Left hindlimb (tissue), 1 donor: ENCODE results near the gene PRSS8.
"Not testable (repeated sequence)": the region's sequence is repeated elsewhere in the genome, so short reads cannot be mapped to it uniquely, and the experiment has no call there.

ENCODE experiments used
- DNase-seq: peaks from one replicate; pipeline ENCODE4 v3.0.0-alpha.2; 2018

PRSS8 gene

DNA sequence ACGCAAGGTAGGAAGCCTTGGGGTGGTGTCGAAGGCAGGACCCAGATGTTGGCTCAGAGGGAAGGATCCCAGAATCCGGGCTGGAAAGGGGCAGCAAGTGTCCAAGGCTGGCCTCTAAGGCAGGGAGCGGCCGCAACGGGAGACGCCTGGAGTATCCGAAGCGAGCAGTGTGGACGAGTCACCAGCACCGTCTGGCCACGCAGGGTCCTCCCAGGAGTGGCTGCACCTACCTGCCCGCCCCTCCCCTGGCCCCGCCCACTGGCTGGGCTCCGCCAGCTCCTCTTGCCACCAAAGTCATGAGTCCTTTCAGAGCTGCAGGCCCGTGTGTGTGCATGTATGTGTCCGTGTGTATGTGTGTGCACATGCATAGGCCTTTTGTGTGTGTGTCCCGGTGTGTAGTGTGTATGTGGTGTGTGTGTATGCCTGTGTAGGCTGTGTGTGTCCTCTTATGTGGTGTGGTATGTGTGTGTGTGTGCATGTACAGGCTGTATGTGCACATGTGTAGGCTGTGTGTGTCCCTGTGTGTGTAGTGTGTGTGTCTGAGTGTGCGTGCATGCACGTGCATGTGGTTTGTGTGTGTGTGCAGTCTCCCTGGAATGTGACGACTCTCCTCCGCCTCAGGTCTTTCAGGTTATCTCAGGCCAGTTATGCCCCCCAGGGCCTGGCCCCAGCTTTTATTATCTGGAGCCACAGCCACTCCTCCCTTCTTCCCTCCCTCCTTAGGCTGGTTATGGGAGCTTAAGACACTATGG lies at the start of gene PRSS8:
Gene PRSS8, minus strand, starts transcription at position 193 of the 752 bp plus-strand sequence. CDS start 229 bp downstream, outside the sequence.
- peak; percentile 21 for DNase-seq

DNA sequence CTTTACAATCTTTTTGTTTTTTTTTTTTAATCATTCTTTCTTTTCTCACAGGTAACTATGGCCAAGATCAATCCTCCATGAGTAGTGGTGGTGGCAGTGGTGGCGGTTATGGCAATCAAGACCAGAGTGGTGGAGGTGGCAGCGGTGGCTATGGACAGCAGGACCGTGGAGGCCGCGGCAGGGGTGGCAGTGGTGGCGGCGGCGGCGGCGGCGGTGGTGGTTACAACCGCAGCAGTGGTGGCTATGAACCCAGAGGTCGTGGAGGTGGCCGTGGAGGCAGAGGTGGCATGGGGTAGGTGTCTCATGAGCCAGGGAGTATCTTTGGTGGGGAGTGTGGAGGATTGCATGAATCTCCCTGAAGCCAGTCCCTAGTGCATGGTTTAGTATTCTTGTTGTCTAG lies 49.4 kb upstream of the PRSS8 start:
- DNase-seq = no peak

DNA sequence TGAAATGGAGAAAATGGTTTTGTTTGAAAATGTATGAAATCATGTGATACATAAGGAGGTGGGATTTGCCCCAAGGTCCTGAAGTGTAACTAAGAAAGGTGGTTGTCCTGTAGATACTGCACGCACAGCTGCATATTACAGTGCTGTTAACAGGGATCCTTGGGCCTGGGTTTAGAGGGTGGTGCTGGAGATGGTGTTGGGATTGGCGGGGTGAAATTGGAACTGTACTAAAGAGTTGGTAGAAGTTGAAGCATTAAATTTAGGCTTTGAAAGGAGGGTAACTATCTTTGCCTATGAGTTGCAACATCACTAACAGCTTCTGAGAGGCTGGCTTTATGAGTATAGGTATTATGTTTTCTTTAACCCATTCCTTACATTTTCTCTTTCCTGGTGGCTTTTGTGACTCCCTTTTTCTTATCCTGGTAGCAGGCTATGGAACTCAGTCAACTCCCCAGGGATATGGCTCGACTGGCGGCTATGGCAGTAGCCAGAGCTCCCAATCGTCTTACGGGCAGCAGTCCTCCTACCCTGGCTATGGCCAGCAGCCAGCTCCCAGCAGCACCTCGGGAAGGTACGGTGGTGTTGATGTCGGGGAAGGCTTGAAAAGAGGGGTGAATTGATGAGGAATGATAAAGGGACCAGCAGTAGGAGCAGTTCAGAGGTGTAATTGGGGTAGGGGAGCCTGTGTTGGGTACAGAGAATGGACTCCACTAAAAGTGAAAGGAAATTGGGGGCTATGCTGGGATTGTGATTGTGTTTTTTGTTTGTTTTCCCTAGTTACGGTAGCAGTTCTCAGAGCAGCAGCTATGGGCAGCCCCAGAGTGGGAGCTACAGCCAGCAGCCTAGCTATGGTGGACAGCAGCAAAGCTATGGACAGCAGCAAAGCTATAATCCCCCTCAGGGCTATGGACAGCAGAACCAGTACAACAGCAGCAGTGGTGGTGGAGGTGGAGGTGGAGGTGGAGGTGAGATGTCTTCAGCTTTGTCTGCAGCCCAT lies 48.2 kb upstream of the PRSS8 start:
- no peak for DNase-seq

DNA sequence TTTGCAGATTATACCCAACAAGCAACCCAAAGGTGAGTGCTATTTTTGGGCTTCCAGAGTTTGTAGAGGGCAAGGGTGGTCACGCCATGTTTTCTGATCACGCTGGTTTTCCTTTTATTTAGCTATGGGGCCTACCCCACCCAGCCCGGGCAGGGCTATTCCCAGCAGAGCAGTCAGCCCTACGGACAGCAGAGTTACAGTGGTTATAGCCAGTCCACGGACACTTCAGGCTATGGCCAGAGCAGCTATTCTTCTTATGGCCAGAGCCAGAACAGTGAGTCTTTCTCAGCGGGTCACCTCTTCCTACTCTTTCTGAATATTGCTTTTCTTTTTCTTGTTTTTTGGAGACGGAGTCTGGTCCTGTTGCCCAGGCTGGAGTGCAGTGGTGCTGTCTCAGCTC lies 46.9 kb upstream of the PRSS8 start:
- DNase-seq = no peak

DNA sequence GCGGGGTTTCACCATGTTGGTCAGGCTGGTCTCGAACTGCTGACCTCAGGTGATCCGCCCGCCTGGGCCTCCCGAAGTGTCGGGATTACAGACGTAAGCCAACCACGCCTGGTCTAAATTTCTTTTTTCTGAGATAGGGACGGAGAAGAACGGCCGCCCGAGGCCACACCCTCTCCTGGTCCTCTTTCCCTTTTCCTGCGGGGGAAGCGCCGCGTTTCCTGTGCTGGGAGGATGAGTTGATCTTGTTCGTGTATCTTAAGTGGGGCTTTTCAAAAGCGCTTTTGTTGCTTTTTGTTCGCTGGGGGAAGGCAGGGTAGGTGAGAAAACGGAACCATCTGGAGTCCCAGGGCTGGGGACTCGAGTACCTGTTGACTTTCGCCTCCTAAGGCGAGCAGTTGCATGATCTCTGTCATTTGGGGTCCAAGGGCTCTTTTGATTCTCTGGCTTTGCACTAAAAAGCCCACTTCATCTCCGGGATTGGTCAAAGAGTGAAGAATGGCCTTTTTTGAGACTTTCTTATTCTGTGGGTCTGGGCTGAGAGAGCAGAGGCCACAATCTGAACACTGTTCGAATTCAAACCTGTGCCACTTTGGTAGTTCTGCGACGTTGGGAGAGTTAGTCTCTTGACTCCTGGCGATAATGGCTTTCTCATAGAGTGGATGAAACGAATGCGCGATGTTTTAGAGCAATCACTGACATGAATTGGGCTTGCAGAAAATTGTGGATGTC lies 45.7 kb upstream of the PRSS8 start:
- DNase-seq = no peak

DNA sequence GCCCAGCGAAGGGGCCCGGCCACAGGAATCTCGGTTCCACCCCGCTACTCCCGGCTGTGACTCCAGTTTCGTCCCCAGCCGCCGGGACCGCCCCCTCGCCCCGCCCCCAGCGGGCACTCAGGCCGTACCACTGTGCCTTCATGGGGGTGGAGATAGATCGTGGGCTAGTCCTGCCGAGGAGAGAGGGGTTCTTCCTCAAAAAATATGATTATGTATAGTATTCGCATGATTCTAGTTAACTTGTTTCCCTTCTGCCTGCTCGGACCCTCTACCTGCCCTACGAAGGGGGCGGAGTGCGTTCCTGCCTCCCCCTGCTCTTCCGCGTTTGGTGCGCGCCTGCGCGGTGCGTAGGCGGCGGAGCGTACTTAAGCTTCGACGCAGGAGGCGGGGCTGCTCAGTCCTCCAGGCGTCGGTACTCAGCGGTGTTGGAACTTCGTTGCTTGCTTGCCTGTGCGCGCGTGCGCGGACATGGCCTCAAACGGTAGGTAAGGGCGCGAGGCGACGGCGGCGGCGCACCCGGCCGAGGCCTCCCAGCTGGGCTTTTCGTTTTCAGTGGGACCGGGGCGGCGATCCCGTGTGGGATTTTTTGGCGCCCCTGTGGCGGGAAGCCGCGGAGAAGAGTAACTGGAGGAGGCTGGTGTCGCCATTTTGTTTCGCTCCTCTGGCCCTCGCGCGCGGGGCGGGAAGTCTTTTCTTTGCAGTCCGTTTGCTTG lies 44.4 kb upstream of the PRSS8 start, which contains the start of gene FUS:
Gene FUS, plus strand, starts transcription at position 393 of the 713 bp plus-strand sequence. Its CDS starts 76 bp downstream, at position 469.
- peak; percentile 93 for DNase-seq

DNA sequence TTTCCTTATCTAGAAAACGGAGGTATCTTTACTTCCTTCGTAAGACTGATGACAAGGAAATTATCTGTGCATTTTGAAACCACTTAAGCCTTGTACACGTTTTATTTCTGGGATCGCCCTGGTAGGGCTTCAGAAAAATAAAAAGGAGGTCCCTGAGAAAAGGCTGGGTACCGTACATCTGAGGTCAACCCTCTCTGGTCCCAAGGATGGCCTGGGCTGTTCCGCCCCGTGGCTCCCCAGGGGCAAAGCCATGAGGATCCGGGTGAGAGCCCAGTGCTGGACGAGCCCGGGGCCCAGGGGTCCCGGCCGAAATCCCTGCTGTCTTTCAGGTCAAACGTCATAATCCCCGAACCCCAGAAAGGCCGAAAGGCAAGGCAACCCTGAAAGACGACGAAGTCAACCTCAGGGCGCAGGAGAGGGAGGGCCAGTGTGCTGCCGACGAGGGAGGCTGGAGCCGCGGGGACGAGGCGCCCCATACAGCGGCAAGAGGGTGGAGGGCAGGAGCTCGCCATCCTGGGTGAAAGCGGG lies 43.8 kb upstream of the PRSS8 start:
- no peak for DNase-seq

DNA sequence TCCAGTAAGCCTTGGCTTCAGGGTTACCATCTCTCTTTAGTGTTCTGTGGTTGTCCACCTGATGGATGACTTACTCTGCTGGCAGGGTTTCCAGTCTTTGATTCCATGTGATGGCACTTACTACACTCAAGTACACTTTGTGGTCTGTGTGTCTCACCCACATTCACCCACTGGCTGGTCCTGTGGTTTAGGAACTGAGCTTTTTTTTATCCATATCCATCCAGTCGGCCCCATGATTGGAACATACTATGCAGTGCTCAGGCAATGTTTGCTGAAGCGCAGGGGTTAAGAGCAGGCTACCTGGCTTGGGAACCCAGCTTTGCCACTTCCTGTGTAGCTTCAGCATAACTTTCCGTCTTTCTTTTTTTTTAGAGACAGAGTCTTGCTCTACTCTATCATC lies 41.6 kb upstream of the PRSS8 start:
- no peak for DNase-seq

DNA sequence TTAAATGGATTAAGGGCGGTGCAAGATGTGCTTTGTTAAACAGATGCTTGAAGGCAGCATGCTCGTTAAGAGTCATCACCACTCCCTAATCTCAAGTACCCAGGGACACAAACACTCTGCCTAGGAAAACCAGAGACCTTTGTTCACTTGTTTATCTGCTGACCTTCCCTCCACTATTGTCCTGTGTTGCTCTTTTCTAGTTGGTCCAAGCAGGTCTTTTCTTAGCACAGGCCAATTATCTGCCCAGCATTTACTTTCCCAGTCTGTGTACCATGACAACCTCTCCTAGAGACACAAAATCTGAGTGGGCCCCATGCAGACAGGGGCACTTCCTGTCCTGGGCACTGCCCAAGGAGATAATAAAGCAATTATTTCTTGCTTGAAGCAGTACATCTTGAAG lies 34.5 kb upstream of the PRSS8 start:
- DNase-seq = not testable (repeated sequence)

DNA sequence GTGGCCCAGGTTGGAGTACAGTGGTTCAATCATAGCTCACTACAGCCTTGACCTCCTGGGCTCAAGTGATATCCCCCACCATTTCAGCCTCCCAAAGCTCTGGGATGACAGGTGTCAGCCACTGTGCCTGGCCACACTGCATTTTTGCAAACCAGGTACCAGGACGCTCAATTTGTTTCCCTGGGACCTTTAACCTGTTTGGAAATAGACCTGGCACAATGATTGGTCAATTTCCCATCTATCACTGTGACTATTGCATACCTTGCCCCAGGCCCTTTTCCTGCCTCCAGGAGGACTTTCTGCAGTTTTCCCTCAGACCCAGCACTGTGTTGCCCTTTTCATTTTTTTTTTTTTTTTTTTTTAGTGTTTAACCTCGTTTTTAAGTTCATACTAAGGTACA lies 33.3 kb upstream of the PRSS8 start:
- DNase-seq = no peak

DNA sequence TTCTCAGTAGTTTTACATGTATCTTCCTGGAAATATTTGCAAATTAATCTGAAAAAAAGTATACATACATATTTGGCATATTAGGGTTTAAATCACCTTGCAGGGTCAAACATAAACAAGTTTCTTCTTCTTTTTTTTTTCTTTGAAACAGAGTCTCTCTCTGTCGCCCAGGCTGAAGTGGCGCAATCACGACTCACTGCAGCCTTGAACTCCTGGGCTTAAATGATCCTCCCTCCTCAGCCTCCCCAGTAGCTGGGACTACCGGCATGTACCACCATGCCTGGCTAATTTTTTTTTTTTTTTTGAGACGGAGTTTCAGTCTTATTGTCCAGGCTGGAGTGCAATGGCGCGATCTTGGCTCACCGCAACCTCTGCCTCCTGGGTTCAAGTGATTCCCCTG lies 31.8 kb upstream of the PRSS8 start:
- no peak for DNase-seq

DNA sequence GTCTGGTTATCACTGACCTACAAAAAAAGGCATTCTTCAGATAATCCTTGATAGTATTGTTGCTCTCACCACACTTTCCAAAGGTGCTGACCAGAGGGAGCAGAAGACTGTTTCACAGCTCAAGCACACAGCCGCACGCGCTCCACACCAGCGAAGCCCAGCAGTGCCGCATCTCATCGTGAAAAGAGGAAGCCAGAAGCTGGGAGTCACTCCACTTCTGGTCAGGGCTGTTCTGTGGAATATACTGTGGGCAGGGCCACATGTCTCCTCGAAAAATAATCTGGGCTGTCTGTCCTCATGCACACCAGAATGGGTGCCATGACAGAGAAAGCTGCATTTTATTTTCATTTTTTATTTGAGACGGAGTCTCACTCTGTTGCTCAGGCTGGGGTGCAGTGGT lies 21.6 kb upstream of the PRSS8 start:
- no peak for DNase-seq

DNA sequence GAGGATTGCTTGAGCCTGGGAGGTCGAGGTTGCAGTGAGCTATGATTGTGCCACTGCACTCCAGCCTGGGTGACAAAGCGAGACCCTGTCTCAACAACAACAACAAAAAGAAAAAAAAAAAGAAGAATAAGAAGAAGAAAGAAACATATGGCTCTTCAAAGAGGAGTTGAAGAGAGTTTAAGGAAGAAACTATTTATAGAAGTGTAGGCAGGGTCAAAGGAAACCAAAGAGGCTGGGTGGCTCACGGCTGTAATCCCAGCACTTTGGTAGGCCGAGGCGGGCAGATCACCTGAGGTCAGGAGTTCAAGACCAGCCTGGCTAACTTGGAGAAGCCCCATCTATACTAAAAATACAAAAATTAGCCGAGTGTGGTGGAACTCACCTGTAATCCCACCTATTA lies 15.4 kb upstream of the PRSS8 start:
- DNase-seq = not testable (repeated sequence)

DNA sequence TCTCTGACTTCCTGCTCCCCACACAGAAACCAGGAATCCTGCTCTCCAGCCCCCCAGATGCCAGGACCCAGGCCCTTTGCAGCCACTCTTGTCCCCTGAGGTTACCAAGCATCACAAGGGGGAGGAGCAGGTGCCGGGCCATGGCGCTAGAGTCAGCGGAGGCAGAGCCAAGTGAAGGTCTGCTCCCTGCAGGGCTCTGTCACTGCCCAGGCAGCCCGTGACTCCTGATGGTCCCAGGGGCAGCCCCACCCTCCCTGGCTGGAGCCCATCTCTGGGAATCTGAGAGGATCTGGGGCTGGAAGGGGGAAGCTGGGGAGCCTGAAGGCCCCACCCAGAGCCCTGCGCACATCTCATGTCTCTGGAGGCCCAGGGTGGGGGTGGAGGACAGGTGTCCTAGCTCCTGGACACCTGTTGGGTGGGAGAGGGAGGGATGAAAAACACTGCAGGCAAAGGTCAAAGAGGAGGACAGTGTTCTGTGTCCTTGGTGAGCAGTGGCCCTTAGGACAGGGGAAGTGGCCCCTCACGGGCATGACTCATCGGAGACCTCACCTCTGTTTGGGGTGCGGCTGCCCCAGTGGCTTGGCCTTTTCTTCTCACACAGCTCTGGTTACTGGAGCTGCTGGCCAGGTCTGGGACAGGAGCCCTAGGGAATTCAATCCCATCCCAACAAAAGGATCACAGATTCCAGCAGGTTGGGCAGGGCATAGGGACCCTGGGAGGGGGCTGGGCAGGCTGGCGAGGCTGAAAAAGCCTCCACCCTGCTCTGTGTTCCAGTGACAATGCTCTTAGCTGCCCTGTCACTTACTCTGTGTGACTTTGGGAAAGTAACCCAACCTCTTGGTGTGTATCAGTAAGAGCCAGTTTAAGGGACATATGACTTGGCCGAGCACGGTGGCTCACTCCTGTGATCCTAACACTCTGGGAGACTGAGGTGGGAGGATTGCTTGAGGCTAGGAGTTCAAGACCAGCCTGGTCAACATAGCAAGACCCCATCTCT lies 14.7 kb upstream of the PRSS8 start, which contains the start of gene PRSS36:
Gene PRSS36, minus strand, starts transcription at position 173 of the 997 bp plus-strand sequence. Its CDS starts 31 bp downstream, at position 142.
- DNase-seq = no peak

DNA sequence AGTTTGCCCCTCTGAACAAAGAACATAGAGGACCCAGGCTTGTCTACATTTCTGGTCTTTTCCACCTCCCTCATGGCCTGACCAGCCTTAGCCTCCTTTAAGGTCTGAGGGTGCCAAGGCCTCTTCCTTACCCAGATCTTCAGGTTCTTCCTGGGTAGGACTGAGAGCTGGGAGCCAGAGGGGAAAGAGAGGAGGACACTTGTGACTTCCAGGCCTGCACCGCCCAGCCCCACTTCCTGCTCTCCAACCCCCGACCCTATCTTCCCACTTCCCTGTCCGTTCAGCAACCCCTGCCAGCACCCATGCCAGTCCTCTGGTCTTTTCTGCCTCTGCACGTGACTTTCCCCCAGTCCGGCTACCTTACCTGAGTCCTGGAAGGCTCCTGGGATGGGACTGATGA lies 13.8 kb upstream of the PRSS8 start:
- no peak for DNase-seq

DNA sequence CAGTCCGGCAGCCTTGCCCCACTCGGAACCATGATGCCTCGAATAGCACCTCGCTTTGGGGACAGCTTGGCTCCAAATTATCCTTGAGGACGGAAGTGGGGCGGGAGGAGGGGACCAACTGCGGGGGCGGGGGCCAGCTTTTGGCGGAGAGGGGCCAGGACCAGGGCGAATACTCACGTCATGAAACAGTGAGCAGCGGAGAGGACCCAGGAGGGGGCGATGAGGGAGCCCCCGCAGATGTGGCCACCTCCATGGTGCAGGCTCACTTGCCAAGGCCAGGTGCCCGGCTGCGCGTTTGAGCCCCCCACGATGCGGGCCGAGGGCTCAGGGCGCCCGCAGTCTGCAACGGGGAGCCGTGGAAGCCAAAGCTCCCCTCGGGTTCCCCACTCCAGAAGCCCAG lies 13.4 kb upstream of the PRSS8 start:
- DNase-seq = no peak

DNA sequence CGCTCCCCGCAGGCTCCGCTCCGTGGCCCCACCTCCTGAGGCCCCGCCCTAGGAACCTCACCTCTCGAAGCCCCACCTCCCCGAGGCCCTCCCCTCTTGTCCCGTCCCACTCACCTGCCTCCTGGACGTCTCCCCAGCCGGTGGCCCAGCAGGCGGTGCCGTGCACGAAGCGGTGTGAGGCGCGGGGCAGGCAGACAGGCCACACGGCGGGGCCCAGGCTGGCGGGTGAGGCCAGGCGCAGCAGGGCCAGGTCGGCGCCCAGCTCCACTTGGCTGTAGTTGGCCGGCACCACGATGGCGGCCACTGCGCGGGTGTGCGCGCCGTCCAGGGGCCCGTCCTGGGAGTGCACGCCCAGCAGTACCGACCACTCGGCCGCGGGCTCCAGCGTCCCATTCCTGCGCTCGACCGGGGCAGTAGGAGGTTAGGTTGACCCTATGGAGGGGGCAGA lies 12.8 kb upstream of the PRSS8 start:
- DNase-seq = no peak

DNA sequence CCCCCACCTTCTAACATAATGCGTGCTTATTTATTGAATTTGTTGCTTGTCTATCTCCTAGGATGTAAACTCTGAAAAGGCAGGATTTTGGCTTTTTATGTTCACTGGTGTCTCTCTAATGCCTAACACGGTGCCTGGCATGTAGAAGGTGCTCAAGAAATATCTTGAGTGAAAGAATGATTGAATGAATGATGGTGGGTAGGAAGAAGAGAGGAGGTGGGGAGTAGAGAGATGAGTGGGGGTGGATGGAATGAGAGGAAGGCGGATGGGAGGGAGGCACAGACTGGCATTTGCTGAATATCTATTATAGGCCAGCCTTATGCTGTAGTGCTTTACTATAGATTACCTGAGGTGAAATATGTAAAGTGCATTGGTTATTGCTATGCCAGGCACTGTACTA lies 12.0 kb upstream of the PRSS8 start:
- DNase-seq = no peak

DNA sequence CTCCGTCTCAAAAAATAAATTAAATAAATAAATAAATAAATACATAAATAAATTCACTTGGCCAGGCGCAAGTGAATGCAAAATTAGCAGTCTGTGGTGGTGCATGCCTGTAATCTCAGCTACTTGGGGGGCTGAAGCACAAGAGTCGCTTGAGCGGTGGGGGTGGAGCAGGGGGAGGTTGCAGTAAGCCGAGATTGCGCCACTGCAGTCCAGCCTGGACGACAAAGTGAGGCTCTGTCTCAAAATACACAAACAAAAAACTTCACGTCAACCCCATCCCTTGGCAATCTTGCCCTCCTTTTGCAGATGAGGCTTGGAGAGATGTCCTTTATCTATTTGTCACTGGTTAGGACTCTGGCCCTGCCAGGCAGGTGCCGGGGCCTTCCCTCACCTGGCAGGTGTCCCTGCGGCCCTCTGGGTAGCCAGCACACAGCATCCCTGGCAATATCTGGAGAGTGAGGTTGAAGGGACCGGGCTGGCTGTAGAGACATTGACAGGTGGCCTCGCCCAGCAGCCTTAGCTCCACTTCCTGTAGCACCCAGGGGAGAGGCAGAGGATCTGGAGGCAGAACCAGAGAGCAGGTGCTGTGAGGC lies 10.0 kb upstream of the PRSS8 start:
- DNase-seq = no peak

DNA sequence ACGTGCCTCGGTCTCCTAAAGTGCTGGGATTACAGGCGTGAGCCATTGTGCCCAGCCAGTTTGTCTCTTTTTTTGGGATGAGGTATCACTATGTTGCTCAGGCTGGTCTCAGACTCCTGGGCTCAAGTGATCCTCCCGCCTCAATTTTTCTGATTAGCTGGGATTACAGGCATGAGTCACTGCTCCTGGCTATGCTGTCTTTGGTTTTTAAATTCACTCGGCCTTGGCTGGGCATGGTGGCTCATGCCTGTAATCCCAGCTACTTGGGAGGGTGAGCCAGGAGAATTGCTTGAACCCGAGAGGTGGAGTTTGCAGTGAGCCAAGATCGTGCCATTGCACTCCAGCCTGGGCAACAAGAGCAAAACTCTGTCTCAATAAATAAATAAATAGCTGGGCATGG lies 8.9 kb upstream of the PRSS8 start:
- not testable (repeated sequence) for DNase-seq
